ENCODE results near the gene CFAP107. TPM values are rescaled to one million over a fixed set of nuclear protein-coding genes. Genes with fewer than 3 reads are reported as not detected.

The CFAP107 gene
- total RNA-seq = not detected in 2 replicates

GRCh38 chr1:12745992-12746323, at the start of gene CFAP107:
CFAP107 (plus strand) TSS chr1:12746200; CDS start chr1:12746431, 231 bp downstream.

GRCh38 chr1:12715896-12716437, 30.0 kb upstream of the CFAP107 start, which contains the start of gene AADACL3:
AADACL3 (plus strand) TSS chr1:12716110; CDS start chr1:12716177, 67 bp downstream.

GRCh38 chr1:12773438-12773837, 27.4 kb downstream of the CFAP107 start, which contains the start of gene PRAMEF12:
PRAMEF12 (plus strand) TSS chr1:12773738; CDS start chr1:12774868, 1,130 bp downstream.

GRCh38 chr1:12791097-12791496, 45.1 kb downstream of the CFAP107 start, which contains the start of gene PRAMEF1:
PRAMEF1 (plus strand) TSS chr1:12791397; CDS start chr1:12793228, 1,831 bp downstream.

Other genes with a start within 250 kb of the CFAP107 start
- gene DHRS3, start 128.0 kb upstream of the CFAP107 start, total RNA-seq = 81.7 and 110 TPM in 2 replicates
- not detected in 2 replicates for gene AADACL4, start 102.1 kb upstream of the CFAP107 start, total RNA-seq
- gene AADACL3, start 30.1 kb upstream of the CFAP107 start, total RNA-seq = not detected in 2 replicates
- gene PRAMEF12, start 27.5 kb downstream of the CFAP107 start, total RNA-seq = not detected in 2 replicates
- gene PRAMEF1, start 45.2 kb downstream of the CFAP107 start, total RNA-seq = not detected in 2 replicates
- not detected in 2 replicates for gene PRAMEF11, start 85.2 kb downstream of the CFAP107 start, total RNA-seq
- not detected in 2 replicates for gene HNRNPCL1, start 102.5 kb downstream of the CFAP107 start, total RNA-seq
- gene PRAMEF2, start 110.9 kb downstream of the CFAP107 start, total RNA-seq = not detected in 2 replicates
- gene PRAMEF4, start 140.0 kb downstream of the CFAP107 start, total RNA-seq = not detected in 2 replicates
- gene PRAMEF10, start 152.1 kb downstream of the CFAP107 start, total RNA-seq = not detected in 2 replicates
- gene PRAMEF7, start 170.4 kb downstream of the CFAP107 start, total RNA-seq = not detected in 2 replicates
- gene PRAMEF6, start 201.4 kb downstream of the CFAP107 start, total RNA-seq = not detected in 2 replicates